HepG2 (cell line): ENCODE data around the gene CHRNA3. TPM values are rescaled to one million over a fixed set of nuclear protein-coding genes. Genes with fewer than 3 reads are reported as not detected.

Experiments
- ATAC-seq: fragments of 200-7000 bp; cut with Tn5 transposase; 3 replicates; pipeline ENCODE4 v1.9.1; 2020; ENCODE audit warnings: mild to moderate bottlenecking, moderate library complexity
- BruUV-seq: library from RNA; stranded (reverse); fragments of 400-500 nt; replicated peaks from 2 replicates; lab custom pipeline; 2021; lab: Mats Ljungman, UMichigan
- CTCF ChIA-PET: fragments of 300-600 bp; formaldehyde crosslinking; extraction: SDS; loops from one replicate; lab custom pipeline; 2021; ENCODE audit warnings: low total read pairs, inconsistent platforms, low intra/inter-chr PET ratio; lab: Yijun Ruan, JAX
- POLR2A ChIA-PET: fragments of 350-600 bp; sonication (Branson Sonifier 250); formaldehyde crosslinking; loops from one replicate; lab custom pipeline; 2020; ENCODE audit warnings: antibody characterized with exemption, inconsistent platforms; lab: Yijun Ruan, JAX
- DNase-seq: peaks from one replicate; pipeline ENCODE4 v3.0.0-alpha.2; 2015; ENCODE audit warnings: low spot score
- FAIRE-seq: peaks from 3 replicates; lab custom pipeline; 2011; peaks lifted over from hg19 to GRCh38; lab: Jason Lieb, UNC
- H2AFZ ChIP-seq: one replicate; pipeline ENCODE4 v1.6.1; 2011; ENCODE audit warnings: low read length, inconsistent platforms
- H3K27ac ChIP-seq: fragments of 300-600 bp; 3 replicates; pipeline ENCODE4 v1.8.0; 2011; ENCODE audit warnings: mixed run types, mild to moderate bottlenecking, mixed read lengths, low read length, inconsistent platforms; ENCODE audit not compliant: insufficient read depth; ENCODE audit errors: extremely low read length
- H3K27me3 ChIP-seq, 2 experiments: fragments of 200-600 bp in 1 of 2; 2 replicates in 1 of 2; 3 replicates in 1 of 2; pipeline versions ENCODE4 v1.6.0 to v1.8.0; 2011; ENCODE audit warnings: low read length in 2 of 2, mild to moderate bottlenecking in 2 of 2, moderate library complexity in 2 of 2, inconsistent platforms in 1 of 2; ENCODE audit not compliant: insufficient read depth in 2 of 2, control insufficient read depth in 1 of 2
- H3K36me3 ChIP-seq, 2 experiments: fragments of 200-600 bp in 1 of 2; replicated peaks in 1 of 2; 2 replicates in 1 of 2; 3 replicates in 1 of 2; pipeline versions ENCODE4 v1.5.1 to v1.8.0; 2011; ENCODE audit warnings: low read length in 2 of 2, inconsistent platforms in 1 of 2; ENCODE audit not compliant: insufficient read depth in 2 of 2, control insufficient read depth in 1 of 2
- H3K4me1 ChIP-seq: 2 replicates; pipeline ENCODE4 v1.5.1; 2012; ENCODE audit warnings: low read length, inconsistent platforms; ENCODE audit not compliant: insufficient read depth
- H3K4me2 ChIP-seq: 2 replicates; pipeline ENCODE4 v1.6.0; 2011; ENCODE audit warnings: low read depth, low read length, inconsistent platforms
- H3K4me3 ChIP-seq, 3 experiments: fragments of 200-600 bp in 1 of 3; sonication (generic), shearing (Covaris generic) in 1 of 3; replicated peaks in 1 of 3; 2 replicates each; pipeline ENCODE4 v1.5.1; 2011 to 2016; ENCODE audit warnings: low read length in 3 of 3, inconsistent platforms in 2 of 3, low read depth in 2 of 3, mild to moderate bottlenecking in 2 of 3, control low read depth in 1 of 3, mixed read lengths in 1 of 3; ENCODE audit not compliant: insufficient read depth in 1 of 3
- H3K79me2 ChIP-seq: one replicate; pipeline ENCODE4 v1.6.1; 2011; ENCODE audit warnings: low read length, inconsistent platforms; ENCODE audit not compliant: insufficient read depth
- H3K9ac ChIP-seq: 2 replicates; pipeline ENCODE4 v1.6.0; 2011; ENCODE audit warnings: mild to moderate bottlenecking, low read depth, low read length, inconsistent platforms; ENCODE audit not compliant: insufficient read depth
- H3K9me3 ChIP-seq: 2 replicates; pipeline ENCODE4 v1.5.1; 2012; ENCODE audit warnings: mild to moderate bottlenecking, low read length
- H4K20me1 ChIP-seq: 2 replicates; pipeline ENCODE4 v1.6.0; 2011; ENCODE audit warnings: inconsistent platforms, mild to moderate bottlenecking, low read length, moderate library complexity; ENCODE audit not compliant: insufficient read depth
- FOXK1 ChIP-seq: sonication (generic); formaldehyde crosslinking; IDR thresholded peaks from 2 replicates; pipeline ENCODE4 v1.4.0; 2020; ENCODE audit warnings: low read depth, missing genetic modification reagents, borderline replicate concordance
- KAT7 ChIP-seq: IDR thresholded peaks from 2 replicates; pipeline ENCODE4 v1.6.1; 2018; ENCODE audit warnings: borderline replicate concordance, missing compliant biosample characterization
- MAX ChIP-seq: IDR thresholded peaks from 2 replicates; pipeline ENCODE4 v1.6.1; 2012; ENCODE audit warnings: inconsistent platforms
- MIXL1 ChIP-seq: IDR thresholded peaks from 2 replicates; pipeline ENCODE4 v1.6.1; 2016
- SNAPC2 ChIP-seq: sonication (generic); formaldehyde crosslinking; IDR thresholded peaks from 2 replicates; pipeline ENCODE4 v1.8.1; 2022; ENCODE audit warnings: mild to moderate bottlenecking, missing genetic modification reagents
- ZFP36 ChIP-seq: fragments of 150-350 bp; IDR thresholded peaks from 2 replicates; pipeline ENCODE4 v1.6.1; 2018; ENCODE audit warnings: borderline replicate concordance, low read length, low read depth; ENCODE audit not compliant: partially characterized antibody
- ZNF672 ChIP-seq: sonication (generic); formaldehyde crosslinking; IDR thresholded peaks from 2 replicates; pipeline ENCODE4 v1.8.1; 2022; ENCODE audit warnings: missing genetic modification reagents
- WGBS: methylation state at CpG from one replicate; pipeline ENCODE4 v1.1.6; 2017; ENCODE audit warnings: low lambda C conversion rate; 5-methylcytosine and 5-hydroxymethylcytosine counted together
- in situ Hi-C: cut with HindIII; loops from 2 replicates; pipeline ENCODE4 v1.10.0; 2017; ENCODE audit warnings: low pct_unique_long_range_greater_than_20kb; ENCODE audit not compliant: extremely low pct_ligation_motif_present
- intact Hi-C: fragments of 100-400 bp; cut with micrococcal nuclease; formaldehyde crosslinking; loops from one replicate; pipeline ENCODE4 v1.10.0; 2022; ENCODE audit not compliant: unreplicated experiment
- polyA plus RNA-seq, 8 experiments: library from polyadenylated mRNA; depleted of rRNA in 3 of 8; stranded (reverse) in 7 of 8; unstranded in 1 of 8; fragments of >200 nt; fragmentation: Illumina TruSeq in 4 of 8; extraction: Trizol in 4 of 8; gene quantifications; 2 replicates each; pipeline versions ENCODE4 v1.2.1 to v1.2.3, GENCODE V29; 2011 to 2016; ENCODE audit warnings: low read depth in 4 of 8, missing spikeins in 1 of 8, mixed read lengths in 1 of 8; ENCODE audit not compliant: insufficient read depth in 1 of 8
- total RNA-seq, 5 experiments: library from RNA; depleted of rRNA; stranded (reverse); fragments of >200 nt; fragmentation: Illumina TruSeq; extraction: Trizol; gene quantifications; 2 replicates each; pipeline ENCODE4 v1.2.3, GENCODE V29; 2016; ENCODE audit warnings: low read depth in 1 of 5

CHRNA3 gene
- total and polyA plus RNA-seq, 2 of the 13 experiments (the other 11 are each of a cell fraction or from before 2014, with no cell fraction given) = not detected

GRCh38 chr15:78650022-78650421, 29.2 kb upstream of the CHRNA3 start:
- ATAC-seq (no peak), DNase-seq (no peak), FAIRE-seq (no peak)
- CTCF ChIA-PET = no interaction called here
- Histone ChIP-seq H3K27me3 (peaks cover 3 to 11% of the 10 kb centered on the region in 2 experiments; a peak in 2 of 5 replicates), H3K9ac (no peak overlapping the region), H2AFZ (no peak overlapping the region), H3K36me3 (no peaks in the 10 kb centered on the region), H3K79me2 (no peaks in the 10 kb centered on the region), H3K4me2 (no peak overlapping the region), H4K20me1 (no peaks in the 10 kb centered on the region), H3K9me3 (no peaks in the 10 kb centered on the region), H3K4me1 (no peaks in the 10 kb centered on the region), H3K4me3 (no peak overlapping the region), H3K27ac (no peak overlapping the region)
- WGBS = 82% methylated on average over 2 of the region's 4 CpGs
- POLR2A ChIA-PET = no interaction called here
- BruUV-seq = no TSS peak
- TF ChIP-seq ZNF672 = no peak
- TF ChIP-seq MAX = no peak
- no peak for TF ChIP-seq MIXL1 (CRISPR knock-in tag)
- intact Hi-C loops (no loop called here), in situ Hi-C loops (no loop called here)

GRCh38 chr15:78645009-78645408, 24.2 kb upstream of the CHRNA3 start:
- H3K4me2 ChIP-seq = no peak overlapping the region
- intact Hi-C loops = no loop called here
- H3K27ac ChIP-seq = no peak overlapping the region
- WGBS = 25% methylated on average over 4 of the region's 4 CpGs
- DNase-seq = no peak
- H2AFZ ChIP-seq = no peak overlapping the region
- no peaks in the 10 kb centered on the region for H3K9me3 ChIP-seq
- no peaks in the 10 kb centered on the region for H3K36me3 ChIP-seq
- no peak overlapping the region for H3K4me3 ChIP-seq
- H3K4me1 ChIP-seq = no peaks in the 10 kb centered on the region
- BruUV-seq = no TSS peak
- 0 out of 2 replicates have a peak, but pooled peaks cover 2% of the 10 kb centered on the region for H4K20me1 ChIP-seq
- ChIA-PET CTCF (no interaction called here), POLR2A (no interaction called here)
- TF ChIP-seq ZFP36 (no peak), KAT7 (no peak), SNAPC2 (no peak), FOXK1 (CRISPR knock-in tag) (no peak)
- no peak for ATAC-seq
- H3K27me3 ChIP-seq = peaks cover 0 to 2% of the 10 kb centered on the region in 2 experiments; a peak in 1 of 5 replicates
- in situ Hi-C loops = no loop called here
- FAIRE-seq = no peak
- no peaks in the 10 kb centered on the region for H3K79me2 ChIP-seq
- H3K9ac ChIP-seq = no peak overlapping the region
